ENCODE results near the gene RALGPS1. TPM values are rescaled to one million over a fixed set of nuclear protein-coding genes. Genes with fewer than 3 reads are reported as not detected.

RALGPS1 gene
- total and polyA plus RNA-seq, 2 donors (not counting 1 experiment from before 2014, with no cell fraction given): 19.7 to 39.9 TPM

DNA sequence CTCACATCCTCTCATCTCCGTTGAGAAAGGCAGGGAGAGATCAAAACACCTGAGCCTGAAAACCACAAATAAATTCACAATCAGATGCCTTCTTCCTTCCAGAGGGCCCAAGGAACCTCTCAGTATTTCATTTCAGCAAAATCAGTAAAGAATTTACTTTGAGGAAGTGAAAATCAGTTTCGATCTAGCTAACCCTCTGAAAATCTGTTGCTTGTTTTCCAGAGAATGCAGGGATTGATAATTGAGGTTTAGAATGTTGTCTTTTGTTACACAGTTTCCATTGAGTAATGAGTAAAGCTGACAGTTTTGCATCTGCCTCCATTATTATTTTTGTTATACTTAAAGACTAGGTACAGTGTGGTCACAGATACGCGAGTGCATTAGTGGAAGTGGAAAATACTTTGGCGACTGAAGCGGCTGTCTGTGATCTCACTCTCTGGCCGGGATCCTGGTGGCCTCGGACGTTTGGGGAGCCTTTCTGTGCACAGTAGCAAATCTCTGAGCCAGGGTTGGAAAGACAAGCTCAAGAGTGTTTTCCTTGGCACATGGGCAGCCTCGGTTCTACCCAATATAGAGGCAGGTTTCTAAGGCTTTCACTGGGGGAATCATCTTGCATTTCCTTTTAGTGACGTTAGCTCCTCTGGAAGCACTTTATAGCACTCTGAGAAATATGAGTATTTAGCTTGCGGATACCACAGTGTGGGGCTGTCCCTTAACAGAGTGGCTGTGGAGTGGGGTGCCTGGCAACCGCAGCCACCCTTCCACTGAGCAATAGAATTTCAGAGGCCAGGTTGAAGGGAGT lies 240.0 kb downstream of the RALGPS1 start:
- H3K9me3 Mint-ChIP-seq (ENCODE audit: insufficient read depth): no peaks in the 10 kb centered on the region
- peak overlapping the region; percentile 73 for H3K4me3 Mint-ChIP-seq
- intact Hi-C loops (cut with micrococcal nuclease): loop anchor here (5.0 kb wide), 1 partner anchor 43 kb away; no protein-coding TSS in a partner anchor

More for the DNA sequence above, 240.0 kb downstream of the RALGPS1 start:
- no peak for TF ChIP-seq EZH2 (IDR thresholded peaks at IDR 0.05; ENCODE audit: borderline replicate concordance, insufficient read depth, low read depth, low read length, poor library complexity, severe bottlenecking)
- TF ChIP-seq, protein P1, sequence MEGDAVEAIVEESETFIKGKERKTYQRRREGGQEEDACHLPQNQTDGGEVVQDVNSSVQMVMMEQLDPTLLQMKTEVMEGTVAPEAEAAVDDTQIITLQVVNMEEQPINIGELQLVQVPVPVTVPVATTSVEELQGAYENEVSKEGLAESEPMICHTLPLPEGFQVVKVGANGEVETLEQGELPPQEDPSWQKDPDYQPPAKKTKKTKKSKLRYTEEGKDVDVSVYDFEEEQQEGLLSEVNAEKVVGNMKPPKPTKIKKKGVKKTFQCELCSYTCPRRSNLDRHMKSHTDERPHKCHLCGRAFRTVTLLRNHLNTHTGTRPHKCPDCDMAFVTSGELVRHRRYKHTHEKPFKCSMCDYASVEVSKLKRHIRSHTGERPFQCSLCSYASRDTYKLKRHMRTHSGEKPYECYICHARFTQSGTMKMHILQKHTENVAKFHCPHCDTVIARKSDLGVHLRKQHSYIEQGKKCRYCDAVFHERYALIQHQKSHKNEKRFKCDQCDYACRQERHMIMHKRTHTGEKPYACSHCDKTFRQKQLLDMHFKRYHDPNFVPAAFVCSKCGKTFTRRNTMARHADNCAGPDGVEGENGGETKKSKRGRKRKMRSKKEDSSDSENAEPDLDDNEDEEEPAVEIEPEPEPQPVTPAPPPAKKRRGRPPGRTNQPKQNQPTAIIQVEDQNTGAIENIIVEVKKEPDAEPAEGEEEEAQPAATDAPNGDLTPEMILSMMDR (IDR thresholded peaks at IDR 0.05): no peak
- Mint-ChIP-seq H3K27me3 (no peaks in the 10 kb centered on the region), H3K27ac (peak overlapping the region; percentile 83), H3K4me1 (peaks cover 26% of the 10 kb centered on the region)
- DNase-seq (peak; percentile 40), ATAC-seq (ENCODE audit: low read depth) (peak; percentile 47)
- Histone ChIP-seq H3K27me3 (replicated peaks in 1 of 4; ENCODE audit: control extremely low read depth in 1 of 4, control insufficient read depth in 3 of 4, insufficient read depth in 4 of 4, low read length in 3 of 4) (no peaks in the 10 kb centered on the region), H3K4me2 (replicated peaks; ENCODE audit: low read depth, low read length, poor library complexity, severe bottlenecking) (peak overlapping the region; percentile 47), H3K4me1 (ENCODE audit: control insufficient read depth in 2 of 2, insufficient read depth in 2 of 2, low read length in 2 of 2) (peaks cover 17 to 20% of the 10 kb centered on the region in 2 donors), H3K36me3 (replicated peaks in 1 of 2; ENCODE audit: control extremely low read depth in 1 of 2, control insufficient read depth in 1 of 2, extremely low read depth in 1 of 2, insufficient read depth in 2 of 2, low read length in 1 of 2) (no peaks in the 10 kb centered on the region), H3K9ac (ENCODE audit: low read length) (peak overlapping the region; percentile 27), H3K4me3 (ENCODE audit: control extremely low read depth in 1 of 5, extremely low read depth in 1 of 5, insufficient read depth in 1 of 5, low read depth in 2 of 5, low read length in 4 of 5) (peak overlapping the region in 1 of 5 experiments; percentile 11), H2AFZ (ENCODE audit: insufficient read depth, low read depth, low read length, poor library complexity, severe bottlenecking) (peak overlapping the region; percentile 35), H3K27ac (ENCODE audit: low read length in 2 of 2) (peak overlapping the region in 1 of 2 donors; percentile 5), H4K20me1 (ENCODE audit: control insufficient read depth, insufficient read depth, low read length, poor library complexity, severe bottlenecking) (no peaks in the 10 kb centered on the region), H3K79me2 (ENCODE audit: control insufficient read depth, insufficient read depth, low read length) (no peaks in the 10 kb centered on the region), H3K9me3 (ENCODE audit: control extremely low read depth in 1 of 3, control insufficient read depth in 2 of 3, insufficient read depth in 1 of 3, low read length in 2 of 3) (no peaks in the 10 kb centered on the region)
- 53% methylated on average over 13 of the region's 13 CpGs for WGBS (ENCODE audit: insufficient coverage)
- ChIA-PET POLR2A (no interaction called here), CTCF (interaction anchor here (1.0 to 1.7 kb wide), 2 partner anchors 12 to 16 kb away, joined by 3 to 5 read pairs; no protein-coding TSS in a partner anchor)

Data from B cell (primary cell).